ENCODE measurements around the gene ALK. TPM values are rescaled to one million over a fixed set of nuclear protein-coding genes. Genes with fewer than 3 reads are reported as not detected.

ALK gene
- total and polyA plus RNA-seq, 10 of the 15 experiments (the other 5 are each of a cell fraction or from before 2014, with no cell fraction given), result 0.11 TPM; not detected in 9

- TF ChIP-seq HSF1 (IDR thresholded peaks at IDR 0.05; ENCODE audit: low read depth, low read length), result no peak
- 0 out of 2 replicates have a peak, but pooled peaks have one; percentile 21 for TF ChIP-seq YY1 (IDR thresholded peaks at IDR 0.05; ENCODE audit: low read depth, low read length)
- 0 out of 2 replicates have a peak, but pooled peaks have one; percentile 24 for TF ChIP-seq DPF2 (IDR thresholded peaks at IDR 0.05)
- no peak for TF ChIP-seq ZNF592 (IDR thresholded peaks at IDR 0.05)
- no peak for TF ChIP-seq ZBTB40 (IDR thresholded peaks at IDR 0.05; ENCODE audit: borderline replicate concordance)
- TF ChIP-seq E4F1 (IDR thresholded peaks at IDR 0.05; ENCODE audit: borderline replicate concordance, partially characterized antibody), result no peak
- no peak for TF ChIP-seq HDAC2 (IDR thresholded peaks at IDR 0.05)
- TF ChIP-seq ZNF274 (IDR thresholded peaks at IDR 0.05; ENCODE audit: insufficient read depth, insufficient read length), result no peak
These were observed 604.3 kb downstream of the ALK start (continued) for GRCh38 chr2:29317077-29317517.

All from GM12878 (cell line).